Measurements from ENCODE around the gene NPIPB8.
"Not testable (repeated sequence)": the region's sequence is repeated elsewhere in the genome, so short reads cannot be mapped to it uniquely, and the experiment has no call there.

- not testable (repeated sequence) for TF ChIP-seq POLR2A, POLR2AphosphoS5 (IDR thresholded peaks at IDR 0.05; ENCODE audit: low read depth, low read length)
Measured at GRCh38 chr16:28639959-28640358, 2.1 kb downstream of the NPIPB8 start.
